ENCODE measurements around the gene TMEM62.

DNA sequence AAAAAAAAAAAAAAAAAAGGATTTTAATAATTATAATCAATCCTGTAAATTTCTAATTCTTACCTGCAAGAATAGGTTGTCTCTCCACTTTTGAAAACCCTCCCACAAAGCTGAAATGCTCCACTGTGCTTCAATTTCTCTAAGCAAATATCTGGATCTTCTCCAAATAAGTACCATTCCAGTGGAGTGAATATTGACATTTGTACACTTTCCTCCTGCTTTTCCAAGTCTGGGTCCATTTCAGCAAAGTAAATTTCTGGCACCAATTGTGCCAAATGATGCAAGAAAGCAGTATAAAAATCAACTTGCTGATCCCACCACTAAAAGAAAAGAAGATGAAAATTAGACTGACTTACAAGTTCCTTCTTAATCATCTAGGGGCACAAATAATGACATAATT lies 47.5 kb upstream of the TMEM62 start:
- TF ChIP-seq, protein P1, sequence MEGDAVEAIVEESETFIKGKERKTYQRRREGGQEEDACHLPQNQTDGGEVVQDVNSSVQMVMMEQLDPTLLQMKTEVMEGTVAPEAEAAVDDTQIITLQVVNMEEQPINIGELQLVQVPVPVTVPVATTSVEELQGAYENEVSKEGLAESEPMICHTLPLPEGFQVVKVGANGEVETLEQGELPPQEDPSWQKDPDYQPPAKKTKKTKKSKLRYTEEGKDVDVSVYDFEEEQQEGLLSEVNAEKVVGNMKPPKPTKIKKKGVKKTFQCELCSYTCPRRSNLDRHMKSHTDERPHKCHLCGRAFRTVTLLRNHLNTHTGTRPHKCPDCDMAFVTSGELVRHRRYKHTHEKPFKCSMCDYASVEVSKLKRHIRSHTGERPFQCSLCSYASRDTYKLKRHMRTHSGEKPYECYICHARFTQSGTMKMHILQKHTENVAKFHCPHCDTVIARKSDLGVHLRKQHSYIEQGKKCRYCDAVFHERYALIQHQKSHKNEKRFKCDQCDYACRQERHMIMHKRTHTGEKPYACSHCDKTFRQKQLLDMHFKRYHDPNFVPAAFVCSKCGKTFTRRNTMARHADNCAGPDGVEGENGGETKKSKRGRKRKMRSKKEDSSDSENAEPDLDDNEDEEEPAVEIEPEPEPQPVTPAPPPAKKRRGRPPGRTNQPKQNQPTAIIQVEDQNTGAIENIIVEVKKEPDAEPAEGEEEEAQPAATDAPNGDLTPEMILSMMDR (IDR thresholded peaks at IDR 0.05), result no peak
- no peak for TF ChIP-seq POLR2A (IDR thresholded peaks at IDR 0.05)
